Activated CD8-positive, alpha-beta T cell treated with anti-CD3 and anti-CD28 coated beads for 36 hours (primary cell): ENCODE measurements around the gene SELENBP1. TPM values are rescaled to one million over a fixed set of nuclear protein-coding genes. Genes with fewer than 3 reads are reported as not detected.

ENCODE experiments used
- ATAC-seq: fragments of 200-7000 bp; cut with Tn5 transposase; one replicate; pipeline ENCODE4 v1.10.0; 2021; ENCODE audit warnings: mild to moderate bottlenecking, moderate library complexity
- CTCF ChIA-PET: fragments of 350-600 bp; sonication (Branson Sonifier 250); formaldehyde crosslinking; loops from one replicate; lab custom pipeline; 2021; ENCODE audit warnings: antibody characterized with exemption; lab: Charles Lee
- POLR2A ChIA-PET: fragments of 350-600 bp; sonication (Branson Sonifier 250); formaldehyde crosslinking; loops from one replicate; lab custom pipeline; 2021; ENCODE audit warnings: antibody characterized with exemption; lab: Charles Lee
- DNase-seq: peaks from one replicate; pipeline ENCODE4 v3.0.0-alpha.2; 2020
- H3K27ac Mint-ChIP-seq: one replicate; pipeline ENCODE4 v1.8.0; 2021; ENCODE audit warnings: mild to moderate bottlenecking, mixed read lengths
- H3K27me3 Mint-ChIP-seq: one replicate; pipeline ENCODE4 v1.8.0; 2021; ENCODE audit warnings: mixed read lengths
- H3K36me3 Mint-ChIP-seq: one replicate; pipeline ENCODE4 v1.8.0; 2021; ENCODE audit warnings: low read depth, mixed read lengths
- H3K4me1 Mint-ChIP-seq: one replicate; pipeline ENCODE4 v1.8.0; 2021; ENCODE audit warnings: low read depth, mixed read lengths
- H3K4me3 Mint-ChIP-seq: one replicate; pipeline ENCODE4 v1.8.0; 2021; ENCODE audit warnings: mild to moderate bottlenecking, moderate library complexity, mixed read lengths
- H3K9me3 Mint-ChIP-seq: one replicate; pipeline ENCODE4 v1.8.0; 2021; ENCODE audit warnings: mixed read lengths
- intact Hi-C: fragments of 100-400 bp; cut with micrococcal nuclease; formaldehyde crosslinking; loops from one replicate; pipeline ENCODE4 v1.10.0; 2022
- total RNA-seq, 2 experiments: library from RNA; stranded (reverse); gene quantifications; one replicate each; pipeline ENCODE4 v1.2.3, GENCODE V29; 2021
- TF ChIP-seq, protein P1 (sequence below): fragments of 200-600 bp; IDR thresholded peaks from one replicate; pipeline ENCODE4 v1.8.0; 2022; ENCODE audit warnings: antibody characterized with exemption, mild to moderate bottlenecking

The SELENBP1 gene
- total RNA-seq, 2 experiments from 2014 or later: not detected

DNA sequence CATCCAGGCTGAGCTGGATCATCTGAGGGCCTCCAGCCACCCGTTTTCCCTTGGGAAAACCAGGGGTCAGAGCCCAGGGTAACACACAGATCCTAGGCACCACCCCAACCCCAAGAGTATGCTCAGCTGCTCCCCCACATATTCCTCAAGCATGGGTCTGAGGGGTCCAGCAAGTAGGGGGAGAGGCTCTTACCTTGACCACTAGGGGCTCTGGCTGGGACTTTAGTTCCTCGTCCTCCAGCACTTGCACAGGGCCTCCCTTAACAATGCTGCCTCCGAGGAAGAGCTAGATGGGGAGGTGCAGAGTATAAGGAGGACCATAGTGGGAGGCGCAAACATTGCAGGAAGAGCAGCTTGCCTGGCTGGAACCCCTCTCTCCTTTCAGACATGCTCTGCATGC, 7.5 kb downstream of the SELENBP1 start:
- Mint-ChIP-seq H3K27ac (no peak overlapping the region), H3K4me3 (no peak overlapping the region), H3K27me3 (no peaks in the 10 kb centered on the region), H3K9me3 (peaks cover 12% of the 10 kb centered on the region), H3K4me1 (no peaks in the 10 kb centered on the region), H3K36me3 (no peaks in the 10 kb centered on the region)
- ChIA-PET POLR2A (no interaction called here), CTCF (interaction anchor here (1.2 to 1.4 kb wide), 3 partner anchors 9 to 170 kb away, joined by 3 to 4 read pairs (median 3); no protein-coding TSS in a partner anchor)
- intact Hi-C loops: no loop called here
- no peak for DNase-seq
- TF ChIP-seq, protein P1, sequence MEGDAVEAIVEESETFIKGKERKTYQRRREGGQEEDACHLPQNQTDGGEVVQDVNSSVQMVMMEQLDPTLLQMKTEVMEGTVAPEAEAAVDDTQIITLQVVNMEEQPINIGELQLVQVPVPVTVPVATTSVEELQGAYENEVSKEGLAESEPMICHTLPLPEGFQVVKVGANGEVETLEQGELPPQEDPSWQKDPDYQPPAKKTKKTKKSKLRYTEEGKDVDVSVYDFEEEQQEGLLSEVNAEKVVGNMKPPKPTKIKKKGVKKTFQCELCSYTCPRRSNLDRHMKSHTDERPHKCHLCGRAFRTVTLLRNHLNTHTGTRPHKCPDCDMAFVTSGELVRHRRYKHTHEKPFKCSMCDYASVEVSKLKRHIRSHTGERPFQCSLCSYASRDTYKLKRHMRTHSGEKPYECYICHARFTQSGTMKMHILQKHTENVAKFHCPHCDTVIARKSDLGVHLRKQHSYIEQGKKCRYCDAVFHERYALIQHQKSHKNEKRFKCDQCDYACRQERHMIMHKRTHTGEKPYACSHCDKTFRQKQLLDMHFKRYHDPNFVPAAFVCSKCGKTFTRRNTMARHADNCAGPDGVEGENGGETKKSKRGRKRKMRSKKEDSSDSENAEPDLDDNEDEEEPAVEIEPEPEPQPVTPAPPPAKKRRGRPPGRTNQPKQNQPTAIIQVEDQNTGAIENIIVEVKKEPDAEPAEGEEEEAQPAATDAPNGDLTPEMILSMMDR: no peak
- no peak for ATAC-seq

DNA sequence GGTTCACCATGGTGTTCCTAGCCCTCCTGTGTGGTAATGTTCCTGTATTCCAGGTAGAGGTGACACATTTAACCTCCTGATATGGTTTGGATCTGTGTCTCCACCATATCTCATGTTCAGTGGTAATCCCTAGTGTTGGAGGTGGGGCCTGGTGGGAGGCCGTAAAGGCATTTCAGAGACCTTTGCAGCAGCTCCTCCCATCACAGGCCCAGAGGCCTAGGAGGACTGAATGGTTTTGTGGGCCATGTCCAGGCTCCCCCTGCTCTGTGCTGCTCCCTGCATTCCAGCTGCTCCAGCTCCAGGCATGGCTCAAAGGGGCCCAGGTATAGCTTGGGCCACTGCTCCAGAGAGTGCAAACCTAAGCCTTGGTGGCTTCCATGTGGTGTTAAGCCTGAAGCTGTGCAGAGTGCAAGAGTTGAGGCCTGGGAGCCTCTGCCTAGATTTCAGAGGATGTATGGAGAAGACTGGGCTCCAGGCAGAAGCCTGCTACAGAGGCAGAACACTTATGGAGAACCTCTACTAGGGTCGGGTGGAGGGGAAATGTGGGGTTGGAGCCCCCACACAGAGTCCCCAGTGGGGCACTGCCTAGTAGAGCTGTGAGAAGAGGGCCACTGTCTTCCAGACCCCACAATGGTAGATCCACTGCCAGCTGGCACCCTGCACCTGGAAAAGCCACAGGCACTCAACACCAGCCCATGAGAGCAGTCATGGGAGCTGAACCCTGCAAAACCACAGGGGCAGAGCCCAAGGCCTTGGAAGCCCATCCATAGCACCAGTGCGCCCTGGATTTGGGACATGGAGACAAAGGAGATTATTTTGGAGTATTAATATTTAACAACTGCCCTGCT, 10.0 kb downstream of the SELENBP1 start:
- Mint-ChIP-seq H3K27me3 (no peaks in the 10 kb centered on the region), H3K27ac (no peak overlapping the region), H3K36me3 (no peaks in the 10 kb centered on the region), H3K4me1 (no peaks in the 10 kb centered on the region), H3K4me3 (no peak overlapping the region), H3K9me3 (peaks cover 12% of the 10 kb centered on the region)
- POLR2A ChIA-PET: no interaction called here
- CTCF ChIA-PET: no interaction called here
- intact Hi-C loops: no loop called here
- ATAC-seq (no peak), DNase-seq (no peak)
- TF ChIP-seq, protein P1: no peak

DNA sequence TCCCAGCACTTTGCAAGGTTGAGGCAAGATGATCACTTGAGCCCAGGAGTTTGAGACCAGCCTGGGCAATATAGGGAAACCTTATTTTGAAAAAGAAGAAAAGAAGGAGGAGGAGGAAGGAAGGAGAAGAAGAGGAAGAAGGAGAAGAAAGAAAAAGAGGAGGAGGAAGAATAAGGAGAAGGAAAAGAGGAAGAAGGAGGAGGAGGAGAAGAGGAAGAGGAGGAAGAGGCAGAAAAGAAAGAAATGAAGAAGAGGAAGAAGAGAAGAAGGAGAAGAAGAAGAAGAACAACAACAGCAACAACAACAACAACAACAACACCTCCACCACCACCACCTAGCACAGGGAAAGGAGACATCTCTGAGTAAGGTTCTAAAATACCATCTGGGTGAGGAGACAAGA, 10.6 kb downstream of the SELENBP1 start:
- no peaks in the 10 kb centered on the region for H3K4me1 Mint-ChIP-seq
- TF ChIP-seq, protein P1: no peak
- ChIA-PET CTCF (no interaction called here), POLR2A (no interaction called here)
- H3K27me3 Mint-ChIP-seq: no peaks in the 10 kb centered on the region
- H3K4me3 Mint-ChIP-seq: no peak overlapping the region
- no peak overlapping the region for H3K27ac Mint-ChIP-seq
- DNase-seq: no peak
- H3K9me3 Mint-ChIP-seq: peaks cover 12% of the 10 kb centered on the region
- H3K36me3 Mint-ChIP-seq: no peaks in the 10 kb centered on the region
- no peak for ATAC-seq
- intact Hi-C loops: no loop called here

DNA sequence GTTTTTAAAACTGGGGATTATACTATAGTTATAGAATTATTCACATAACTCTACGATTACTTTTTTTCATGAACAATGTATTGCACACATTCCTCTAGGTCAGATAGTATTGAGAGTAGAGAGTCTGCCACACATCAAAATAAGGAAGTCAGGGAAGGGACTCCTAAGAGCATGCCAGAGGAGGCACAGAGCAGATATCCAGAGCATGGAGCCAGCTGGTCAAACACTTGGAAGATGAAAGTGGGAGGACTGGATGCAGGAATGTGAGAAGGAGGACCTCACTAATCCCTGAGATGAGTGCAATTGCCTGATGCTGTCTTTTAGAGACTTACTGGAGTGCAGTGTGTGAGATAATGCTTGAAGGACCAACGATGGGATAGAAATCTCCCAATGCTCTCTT, 15.8 kb downstream of the SELENBP1 start:
- Mint-ChIP-seq H3K4me1 (no peaks in the 10 kb centered on the region), H3K27ac (no peak overlapping the region), H3K4me3 (no peak overlapping the region), H3K36me3 (no peaks in the 10 kb centered on the region), H3K27me3 (no peaks in the 10 kb centered on the region), H3K9me3 (peaks cover 3% of the 10 kb centered on the region)
- intact Hi-C loops: no loop called here
- ATAC-seq (no peak), DNase-seq (no peak)
- ChIA-PET CTCF (interaction anchor here (0.8 to 2.4 kb wide), 4 partner anchors 8 to 200 kb away, joined by 3 to 13 read pairs (median 4); partner anchors contain the start of gene TNFAIP8L2), POLR2A (no interaction called here)
- TF ChIP-seq, protein P1: no peak
